Mucosa of stomach (tissue), 1 donor: ENCODE results near the gene CTIF.

Experiments
- H3K27me3 ChIP-seq: one replicate; pipeline ENCODE4 v1.7.0; 2013; ENCODE audit warnings: mild to moderate bottlenecking, low read length; ENCODE audit not compliant: control insufficient read depth, insufficient read depth
- H3K36me3 ChIP-seq: one replicate; pipeline ENCODE4 v1.7.0; 2013; ENCODE audit warnings: low read length; ENCODE audit not compliant: control insufficient read depth, insufficient read depth
- H3K4me1 ChIP-seq: one replicate; pipeline ENCODE4 v1.7.0; 2013; ENCODE audit warnings: mild to moderate bottlenecking, low read length; ENCODE audit not compliant: control insufficient read depth, insufficient read depth
- H3K4me3 ChIP-seq: one replicate; pipeline ENCODE4 v1.7.0; 2013; ENCODE audit warnings: low read length
- H3K9ac ChIP-seq: one replicate; pipeline ENCODE4 v1.7.0; 2013; ENCODE audit warnings: mild to moderate bottlenecking, low read length, moderate library complexity
- H3K9me3 ChIP-seq: one replicate; pipeline ENCODE4 v1.7.0; 2013; ENCODE audit warnings: mild to moderate bottlenecking, low read length, moderate library complexity; ENCODE audit not compliant: control insufficient read depth
- donor health status: Pancreatic carcinoma.

The CTIF gene

DNA sequence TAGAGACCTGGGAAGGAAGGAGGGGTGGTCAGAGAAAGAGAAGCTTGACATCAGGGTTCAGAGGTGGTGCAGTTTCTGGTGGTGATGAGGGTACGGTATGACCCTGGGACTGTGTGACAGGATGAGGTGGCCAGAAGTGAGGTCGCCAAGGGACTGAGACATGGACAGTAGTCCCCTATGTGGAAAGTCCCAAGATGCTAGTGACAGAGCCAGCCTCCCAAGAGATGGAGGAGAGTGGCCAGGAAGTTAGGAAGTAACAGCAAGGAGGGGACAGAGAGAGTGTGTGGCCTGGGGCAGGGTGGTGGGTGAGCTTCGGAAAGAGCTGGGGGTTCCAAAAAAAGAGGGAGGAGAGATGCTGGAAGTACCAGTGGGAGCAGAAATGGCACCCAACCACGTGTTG lies 345.9 kb downstream of the CTIF start:
- peaks cover 5% of the 10 kb centered on the region for H3K4me1 ChIP-seq
- H3K27me3 ChIP-seq, result no peaks in the 10 kb centered on the region
- no peak overlapping the region for H3K4me3 ChIP-seq
- H3K36me3 ChIP-seq, result no peaks in the 10 kb centered on the region
- H3K9me3 ChIP-seq, result no peaks in the 10 kb centered on the region
- H3K9ac ChIP-seq, result no peak overlapping the region

DNA sequence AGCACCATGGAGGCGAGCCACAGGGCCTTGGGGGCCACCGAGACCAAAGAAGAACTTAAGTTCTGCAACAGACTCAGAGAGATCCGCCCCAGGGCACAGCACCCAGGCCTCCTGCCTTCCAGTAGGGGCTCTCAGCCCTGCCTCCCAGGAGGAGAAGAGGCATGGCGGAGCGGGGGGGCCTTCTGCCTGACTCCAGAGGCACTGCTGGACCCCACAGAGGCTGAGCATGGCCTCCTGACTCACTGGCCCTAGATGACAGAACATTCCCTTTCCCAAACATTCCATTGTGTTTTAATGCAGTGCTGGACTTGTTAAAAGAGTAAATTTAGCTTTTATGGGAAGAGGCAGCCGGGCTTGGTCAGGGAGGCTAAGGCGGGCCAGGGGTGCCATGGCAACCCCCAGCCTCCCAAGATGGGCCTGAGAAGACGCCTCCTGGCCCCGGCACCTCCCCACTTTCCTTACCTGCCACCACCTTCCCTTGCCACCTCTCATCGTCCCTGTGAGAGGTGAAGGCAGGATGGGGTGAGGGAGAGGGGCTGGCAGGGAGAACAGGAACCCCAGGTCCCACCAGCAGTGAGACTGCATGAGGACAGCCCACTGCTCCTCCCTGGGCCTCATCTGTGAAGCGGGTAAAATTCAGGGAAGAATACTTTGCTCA lies 346.6 kb downstream of the CTIF start:
- Histone ChIP-seq H3K27me3 (no peaks in the 10 kb centered on the region), H3K4me3 (no peak overlapping the region), H3K36me3 (no peaks in the 10 kb centered on the region), H3K9ac (no peak overlapping the region), H3K9me3 (no peaks in the 10 kb centered on the region), H3K4me1 (peaks cover 5% of the 10 kb centered on the region)

DNA sequence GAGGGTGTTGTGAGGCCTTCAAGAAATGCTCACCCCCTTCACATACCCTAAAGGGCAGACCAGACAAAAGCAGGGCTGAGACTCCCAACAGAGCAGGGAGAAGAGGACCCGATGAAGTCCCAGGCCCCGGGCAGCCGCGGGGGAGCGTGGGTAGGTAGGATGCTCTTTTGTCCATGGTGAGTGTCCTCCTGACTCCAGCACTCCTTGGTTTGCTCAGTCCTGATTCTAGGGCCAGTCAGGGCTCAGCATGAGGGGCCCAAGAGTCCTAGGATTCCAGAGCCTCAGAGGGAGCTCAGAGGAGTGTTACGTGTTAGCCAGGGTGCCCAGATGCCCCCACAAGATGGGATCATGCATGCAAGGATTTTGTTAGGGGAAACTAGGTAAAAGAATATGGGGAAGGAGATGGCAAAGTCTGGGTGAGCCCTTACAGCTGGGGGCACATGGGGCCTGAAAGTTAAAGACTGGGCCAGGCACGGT lies 347.1 kb downstream of the CTIF start:
- H3K36me3 ChIP-seq, result no peaks in the 10 kb centered on the region
- H3K4me3 ChIP-seq, result no peak overlapping the region
- H3K9me3 ChIP-seq, result no peaks in the 10 kb centered on the region
- H3K4me1 ChIP-seq, result peaks cover 5% of the 10 kb centered on the region
- no peak overlapping the region for H3K9ac ChIP-seq
- no peaks in the 10 kb centered on the region for H3K27me3 ChIP-seq

- H3K9ac ChIP-seq, result no peak overlapping the region
- H3K27me3 ChIP-seq, result no peaks in the 10 kb centered on the region
- peaks cover 5% of the 10 kb centered on the region for H3K4me1 ChIP-seq
- H3K9me3 ChIP-seq, result no peaks in the 10 kb centered on the region
- no peaks in the 10 kb centered on the region for H3K36me3 ChIP-seq
- no peak overlapping the region for H3K4me3 ChIP-seq
Measured at GRCh38 chr18:48886520-48887293, 347.9 kb downstream of the CTIF start.

DNA sequence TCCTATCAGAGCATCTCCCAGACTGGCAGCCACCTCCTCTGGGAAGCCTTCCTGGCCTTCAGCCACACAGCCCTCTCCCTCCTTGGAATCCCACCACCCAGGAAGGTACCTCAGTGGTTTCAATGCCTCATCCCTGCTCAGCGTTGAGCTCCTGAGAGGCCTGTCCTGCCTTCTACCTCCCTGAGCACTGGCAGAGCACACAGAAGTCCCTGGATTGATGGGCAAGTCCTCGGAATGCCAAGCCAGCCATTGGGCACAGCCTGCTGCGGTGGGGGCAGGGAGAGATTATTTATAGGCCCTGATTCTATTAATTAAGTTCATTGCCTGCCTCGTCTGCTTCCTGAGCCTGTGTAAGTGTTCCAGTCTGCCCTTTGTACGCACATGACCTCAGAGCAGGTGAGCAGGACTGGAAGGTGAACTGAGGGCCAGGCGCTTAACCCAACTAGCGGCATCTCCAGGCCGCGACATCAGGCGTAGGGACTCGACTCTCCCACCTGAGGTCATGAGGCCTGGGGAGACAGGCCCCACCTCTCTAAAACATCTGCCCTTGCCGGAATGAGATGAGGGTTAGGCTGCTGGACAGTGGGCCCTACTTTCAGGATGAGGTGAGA lies 348.6 kb downstream of the CTIF start:
- H3K4me1 ChIP-seq, result peaks cover 5% of the 10 kb centered on the region
- no peaks in the 10 kb centered on the region for H3K27me3 ChIP-seq
- no peaks in the 10 kb centered on the region for H3K9me3 ChIP-seq
- no peak overlapping the region for H3K4me3 ChIP-seq
- H3K36me3 ChIP-seq, result no peaks in the 10 kb centered on the region
- H3K9ac ChIP-seq, result no peak overlapping the region

GRCh38 chr18:48887905-48888772 lies 349.3 kb downstream of the CTIF start:
- Histone ChIP-seq H3K4me3 (no peak overlapping the region), H3K4me1 (peaks cover 7% of the 10 kb centered on the region), H3K36me3 (no peaks in the 10 kb centered on the region), H3K9me3 (no peaks in the 10 kb centered on the region), H3K27me3 (no peaks in the 10 kb centered on the region), H3K9ac (no peak overlapping the region)

GRCh38 chr18:48888773-48889080 lies 349.9 kb downstream of the CTIF start:
- Histone ChIP-seq H3K4me3 (no peak overlapping the region), H3K36me3 (no peaks in the 10 kb centered on the region), H3K9ac (no peak overlapping the region), H3K27me3 (no peaks in the 10 kb centered on the region), H3K4me1 (peaks cover 13% of the 10 kb centered on the region), H3K9me3 (no peaks in the 10 kb centered on the region)

GRCh38 chr18:48889115-48889941 lies 350.5 kb downstream of the CTIF start:
- Histone ChIP-seq H3K27me3 (no peaks in the 10 kb centered on the region), H3K36me3 (no peaks in the 10 kb centered on the region), H3K9ac (no peak overlapping the region), H3K9me3 (no peaks in the 10 kb centered on the region), H3K4me3 (no peak overlapping the region), H3K4me1 (peaks cover 17% of the 10 kb centered on the region)

DNA sequence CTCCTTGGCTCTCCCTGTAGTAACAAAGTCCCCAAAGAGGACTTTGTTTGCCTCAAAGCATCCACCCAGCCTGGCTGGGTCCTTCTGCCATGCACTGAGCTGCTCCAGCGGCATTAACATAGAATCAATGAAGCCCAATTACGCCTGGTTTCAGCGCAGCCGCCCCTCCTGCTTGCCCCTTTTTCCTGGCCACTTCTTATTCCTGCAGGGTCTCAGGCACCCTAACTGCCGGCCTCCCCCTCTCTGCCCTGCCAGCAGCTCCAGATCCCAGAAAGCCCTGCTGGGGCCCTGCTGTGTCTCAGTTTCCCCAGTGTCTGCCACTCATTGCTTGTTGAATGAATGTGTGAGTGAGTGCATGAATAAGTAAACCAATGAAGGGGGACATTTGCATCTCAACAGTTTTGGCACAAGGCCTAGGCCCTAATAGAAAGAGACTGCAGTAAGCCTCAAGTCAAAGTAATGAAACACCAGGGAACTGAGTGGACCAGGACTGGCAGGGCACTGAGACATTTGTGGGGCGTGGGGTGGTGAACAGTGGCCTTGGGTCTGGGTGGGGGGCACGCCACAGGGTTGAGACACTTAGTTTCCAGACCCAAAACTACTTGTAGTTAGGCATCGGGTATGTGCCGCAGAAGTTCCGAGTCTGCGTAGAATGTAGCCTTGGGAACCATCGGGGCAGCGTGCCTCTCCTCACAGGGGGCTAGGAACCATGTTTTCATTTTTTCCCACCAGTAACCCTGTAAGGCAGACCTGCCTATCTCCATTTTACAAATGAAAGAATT lies 351.3 kb downstream of the CTIF start:
- Histone ChIP-seq H3K4me1 (peaks cover 17% of the 10 kb centered on the region), H3K9ac (no peak overlapping the region), H3K36me3 (no peaks in the 10 kb centered on the region), H3K4me3 (no peak overlapping the region), H3K27me3 (no peaks in the 10 kb centered on the region), H3K9me3 (no peaks in the 10 kb centered on the region)

- H3K36me3 ChIP-seq, result no peaks in the 10 kb centered on the region
- H3K9ac ChIP-seq, result no peak overlapping the region
- peaks cover 24% of the 10 kb centered on the region for H3K4me1 ChIP-seq
- no peaks in the 10 kb centered on the region for H3K27me3 ChIP-seq
- H3K9me3 ChIP-seq, result no peaks in the 10 kb centered on the region
- no peak overlapping the region for H3K4me3 ChIP-seq
Measured at GRCh38 chr18:48891721-48892120, 352.9 kb downstream of the CTIF start.
